PFSK-1 (cell line): Measurements from ENCODE around the gene SRRD.
A peak's percentile ranks its signal among the peaks of the same experiment; 100 is the strongest.

Experiments used
- FOXP2 ChIP-seq: optimal IDR thresholded peaks from 2 replicates; pipeline ENCODE3; 2011; ENCODE audit warnings: borderline replicate concordance, control low read depth, inconsistent platforms; ENCODE audit not compliant: insufficient read depth; ENCODE audit errors: extremely low read length, extremely low read depth
- POLR2AphosphoS5 ChIP-seq: IDR thresholded peaks from 2 replicates; pipeline ENCODE4 v1.6.1; 2012; ENCODE audit warnings: low read depth, mild to moderate bottlenecking, control low read depth, low read length, moderate library complexity
- SIN3A ChIP-seq: IDR thresholded peaks from 2 replicates; pipeline ENCODE4 v1.6.1; 2012; ENCODE audit warnings: mild to moderate bottlenecking, low read length, moderate library complexity, borderline replicate concordance; ENCODE audit not compliant: insufficient read depth
- TAF1 ChIP-seq: IDR thresholded peaks from 2 replicates; pipeline ENCODE4 v1.6.1; 2012; ENCODE audit warnings: low read length, control low read depth, borderline replicate concordance; ENCODE audit not compliant: insufficient read depth
- TF ChIP-seq, protein P1 (sequence below), 2 experiments: IDR thresholded peaks; 2 replicates each; pipeline versions ENCODE4 v1.6.1 to v1.8.0; 2011 to 2012; ENCODE audit warnings: low read depth in 2 of 2, low read length in 2 of 2, control low read depth in 1 of 2, inconsistent platforms in 1 of 2, mild to moderate bottlenecking in 1 of 2, moderate library complexity in 1 of 2; ENCODE audit not compliant: insufficient read depth in 1 of 2

The SRRD gene

DNA sequence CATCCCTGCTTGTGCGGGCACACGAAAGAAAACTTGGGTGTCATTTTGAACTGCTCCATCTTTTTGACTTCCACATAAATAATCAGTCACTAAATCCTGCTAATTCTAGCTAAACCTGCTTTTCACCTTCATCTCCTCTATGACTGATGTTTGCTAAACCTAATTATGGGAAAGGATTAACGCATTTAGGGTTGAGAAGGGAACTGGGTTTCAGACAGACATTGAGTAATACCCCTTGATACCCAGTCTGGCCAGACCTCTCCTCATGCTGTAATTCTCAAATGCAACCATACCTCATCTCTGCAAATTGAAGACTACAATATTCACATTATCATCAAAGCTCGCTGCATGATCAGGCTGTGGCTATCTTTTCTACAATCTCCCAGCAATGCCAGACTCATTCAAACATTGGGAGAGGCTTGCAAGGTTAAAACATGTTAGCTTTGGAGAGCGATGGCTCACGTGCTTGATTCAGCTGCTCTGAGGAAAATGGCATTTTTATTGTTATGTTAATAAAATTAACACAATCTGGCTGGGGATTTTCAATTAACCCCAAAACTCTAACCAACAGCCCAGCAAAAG is 2.5 kb upstream of the SRRD start:
- TF ChIP-seq, protein P1, sequence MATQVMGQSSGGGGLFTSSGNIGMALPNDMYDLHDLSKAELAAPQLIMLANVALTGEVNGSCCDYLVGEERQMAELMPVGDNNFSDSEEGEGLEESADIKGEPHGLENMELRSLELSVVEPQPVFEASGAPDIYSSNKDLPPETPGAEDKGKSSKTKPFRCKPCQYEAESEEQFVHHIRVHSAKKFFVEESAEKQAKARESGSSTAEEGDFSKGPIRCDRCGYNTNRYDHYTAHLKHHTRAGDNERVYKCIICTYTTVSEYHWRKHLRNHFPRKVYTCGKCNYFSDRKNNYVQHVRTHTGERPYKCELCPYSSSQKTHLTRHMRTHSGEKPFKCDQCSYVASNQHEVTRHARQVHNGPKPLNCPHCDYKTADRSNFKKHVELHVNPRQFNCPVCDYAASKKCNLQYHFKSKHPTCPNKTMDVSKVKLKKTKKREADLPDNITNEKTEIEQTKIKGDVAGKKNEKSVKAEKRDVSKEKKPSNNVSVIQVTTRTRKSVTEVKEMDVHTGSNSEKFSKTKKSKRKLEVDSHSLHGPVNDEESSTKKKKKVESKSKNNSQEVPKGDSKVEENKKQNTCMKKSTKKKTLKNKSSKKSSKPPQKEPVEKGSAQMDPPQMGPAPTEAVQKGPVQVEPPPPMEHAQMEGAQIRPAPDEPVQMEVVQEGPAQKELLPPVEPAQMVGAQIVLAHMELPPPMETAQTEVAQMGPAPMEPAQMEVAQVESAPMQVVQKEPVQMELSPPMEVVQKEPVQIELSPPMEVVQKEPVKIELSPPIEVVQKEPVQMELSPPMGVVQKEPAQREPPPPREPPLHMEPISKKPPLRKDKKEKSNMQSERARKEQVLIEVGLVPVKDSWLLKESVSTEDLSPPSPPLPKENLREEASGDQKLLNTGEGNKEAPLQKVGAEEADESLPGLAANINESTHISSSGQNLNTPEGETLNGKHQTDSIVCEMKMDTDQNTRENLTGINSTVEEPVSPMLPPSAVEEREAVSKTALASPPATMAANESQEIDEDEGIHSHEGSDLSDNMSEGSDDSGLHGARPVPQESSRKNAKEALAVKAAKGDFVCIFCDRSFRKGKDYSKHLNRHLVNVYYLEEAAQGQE (IDR thresholded peaks at IDR 0.05; ENCODE audit: insufficient read depth in 1 of 2, low read depth in 2 of 2, low read length in 2 of 2), result no peak
- no peak for TF ChIP-seq SIN3A
- no peak for TF ChIP-seq POLR2AphosphoS5
- no peak for TF ChIP-seq TAF1
- TF ChIP-seq FOXP2, result no peak

DNA sequence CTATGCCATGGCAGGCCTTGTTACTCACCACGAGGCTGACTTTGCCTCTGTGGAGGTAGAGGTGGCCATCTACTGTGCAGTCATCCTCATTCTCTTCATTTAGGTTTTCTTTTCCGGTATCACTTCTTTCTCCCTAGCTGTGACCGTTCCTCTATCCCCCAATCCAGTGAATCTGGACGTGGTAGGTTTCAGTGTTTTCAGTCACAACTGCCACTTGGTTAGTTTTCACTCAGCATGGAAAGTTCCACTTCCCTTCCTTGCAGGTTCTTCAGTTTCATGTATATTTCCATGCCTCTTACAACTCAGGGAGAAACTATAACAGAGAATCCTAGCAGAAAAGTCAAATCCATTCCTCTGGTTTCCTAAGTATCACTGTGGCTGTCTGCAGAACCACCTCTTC is 2.0 kb upstream of the SRRD start:
- TF ChIP-seq FOXP2 (no peak), SIN3A (no peak), TAF1 (no peak), POLR2AphosphoS5 (no peak)
- TF ChIP-seq, protein P1 (IDR thresholded peaks at IDR 0.05; ENCODE audit: insufficient read depth in 1 of 2, low read depth in 2 of 2, low read length in 2 of 2), result no peak

DNA sequence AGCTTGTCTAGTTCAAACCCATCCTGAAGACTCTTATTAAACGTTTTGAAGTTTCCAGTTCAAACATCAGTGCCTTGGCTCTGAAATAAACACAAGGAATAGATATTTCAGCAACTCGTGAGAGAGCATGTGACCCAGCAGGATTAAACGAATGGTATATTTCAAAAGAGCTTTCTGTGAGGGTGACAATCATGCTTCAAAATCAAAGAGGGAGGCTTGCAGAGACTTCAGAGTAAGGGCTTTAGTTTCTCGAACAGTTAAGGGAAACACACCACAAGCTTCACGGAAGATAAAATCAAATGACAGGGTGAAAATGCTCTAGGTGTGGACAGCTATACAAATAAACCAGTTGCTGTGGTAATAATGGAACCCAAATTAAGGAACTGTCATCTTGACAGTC is 1.5 kb upstream of the SRRD start:
- TF ChIP-seq POLR2AphosphoS5, result no peak

DNA sequence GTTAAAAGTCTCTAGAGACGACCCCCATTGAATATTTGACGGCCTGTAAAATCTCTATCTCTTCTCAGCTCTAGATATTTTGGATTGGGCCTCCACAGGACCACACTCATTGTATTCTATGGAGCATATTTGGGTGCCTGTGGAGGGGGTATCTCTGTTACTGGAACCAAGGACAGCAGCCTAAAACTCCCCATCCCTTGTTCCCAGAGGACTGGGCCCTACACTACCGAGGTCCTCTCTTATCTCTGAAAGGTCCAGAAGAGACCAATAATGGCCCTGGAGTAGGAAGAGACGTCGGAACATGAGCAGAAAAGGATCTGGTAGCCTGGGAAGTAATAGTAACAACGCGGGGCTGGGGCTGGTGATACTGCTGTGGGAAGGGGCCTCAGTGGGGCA is 636 bp upstream of the SRRD start:
- TF ChIP-seq, protein P1 (IDR thresholded peaks at IDR 0.05; ENCODE audit: insufficient read depth in 1 of 2, low read depth in 2 of 2, low read length in 2 of 2), result 0 out of 4 replicates have a peak, but pooled peaks of 1 of the 2 experiments have one; percentile 34
- no peak for TF ChIP-seq SIN3A

DNA sequence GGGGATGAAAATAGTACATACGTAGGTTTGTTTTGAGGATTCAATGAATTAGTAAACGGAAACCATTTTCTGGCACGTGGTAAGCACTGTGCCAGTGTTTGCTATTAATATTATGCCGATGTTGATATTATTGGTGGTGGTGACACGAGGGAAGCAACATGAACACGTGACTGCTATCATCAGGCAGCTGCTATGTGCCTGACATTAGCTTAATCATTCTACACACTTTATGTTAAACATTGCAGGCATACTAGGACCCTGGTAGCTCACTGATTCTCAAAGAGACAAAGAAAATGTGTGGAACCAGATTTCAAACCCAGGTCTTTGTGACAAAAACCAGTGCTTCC is 656 bp downstream of the SRRD start:
- TF ChIP-seq FOXP2 (no peak), POLR2AphosphoS5 (no peak), SIN3A (no peak), TAF1 (no peak)
- TF ChIP-seq, protein P1 (IDR thresholded peaks at IDR 0.05; ENCODE audit: insufficient read depth in 1 of 2, low read depth in 2 of 2, low read length in 2 of 2), result no peak

DNA sequence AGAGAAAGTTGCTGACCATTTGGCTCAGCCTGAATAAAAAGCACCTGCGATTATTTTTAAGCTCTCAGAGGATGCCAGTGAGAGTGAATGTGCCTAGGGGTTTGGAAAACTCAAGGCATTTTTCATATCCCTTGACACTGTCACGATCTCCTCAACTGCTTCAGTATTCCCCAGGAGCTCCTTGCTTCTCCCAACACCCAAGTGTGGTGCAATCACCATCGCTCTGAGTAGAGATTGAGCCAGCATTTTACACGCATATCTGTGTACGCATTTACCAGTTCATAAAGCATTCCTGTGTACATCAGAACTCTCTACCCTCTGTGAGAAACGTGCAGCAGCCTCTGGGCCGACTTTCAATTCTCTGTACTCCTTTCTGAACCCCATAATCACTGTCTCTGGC is 1.3 kb downstream of the SRRD start:
- TF ChIP-seq, protein P1 (IDR thresholded peaks at IDR 0.05; ENCODE audit: insufficient read depth in 1 of 2, low read depth in 2 of 2, low read length in 2 of 2), result no peak
- TF ChIP-seq POLR2AphosphoS5 (no peak), SIN3A (no peak), TAF1 (no peak), FOXP2 (no peak)
